ENCODE measurements around the gene SLC27A5.

DNA sequence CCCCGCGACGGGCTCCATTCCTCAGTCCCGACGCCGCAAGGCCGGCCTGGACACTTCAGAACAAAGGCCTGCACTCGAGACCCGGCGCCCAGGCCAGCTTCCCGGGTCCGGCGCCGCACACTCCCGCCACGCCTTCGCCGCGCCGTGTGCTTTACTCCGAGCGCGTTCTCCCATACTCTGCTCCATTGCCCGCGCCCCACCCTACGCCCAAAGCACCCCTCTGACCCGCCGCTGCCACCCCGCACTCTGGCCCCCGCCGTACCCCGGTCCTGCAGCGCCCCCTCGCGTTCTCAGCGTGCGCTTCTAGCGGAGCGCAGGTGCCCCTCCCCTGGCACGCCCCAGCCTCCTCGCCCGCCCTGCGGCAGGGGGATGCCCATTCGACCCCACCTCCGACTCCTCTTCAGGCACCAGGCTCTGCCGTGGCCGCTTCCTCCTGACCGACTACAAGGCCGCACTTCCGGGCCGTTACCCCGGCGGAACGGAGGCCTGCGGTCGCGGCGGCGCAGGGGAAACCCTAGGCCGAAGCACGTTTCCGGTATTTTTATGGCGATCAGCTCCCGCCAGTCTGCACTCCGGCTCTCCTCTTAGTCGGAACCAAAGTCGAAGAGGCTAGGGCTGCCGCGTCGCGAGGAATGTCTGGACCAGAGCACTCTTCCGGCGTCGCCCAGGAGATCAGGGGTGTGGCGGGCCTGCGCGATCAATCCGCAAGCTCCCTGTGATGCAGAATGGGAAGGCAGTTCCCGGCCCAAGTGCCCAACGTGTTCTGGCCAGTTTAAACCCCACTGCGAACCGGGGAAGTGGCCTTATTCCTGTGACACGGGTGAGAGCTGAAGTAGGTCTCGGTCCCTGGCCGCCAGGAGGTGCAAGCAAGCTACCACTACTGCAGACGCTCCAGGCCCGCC, 7.8 kb upstream of the SLC27A5 start, which contains the start of gene ZBTB45:
- TF ChIP-seq EP300 (IDR thresholded peaks at IDR 0.05), result no peak
- TF ChIP-seq, protein P1, sequence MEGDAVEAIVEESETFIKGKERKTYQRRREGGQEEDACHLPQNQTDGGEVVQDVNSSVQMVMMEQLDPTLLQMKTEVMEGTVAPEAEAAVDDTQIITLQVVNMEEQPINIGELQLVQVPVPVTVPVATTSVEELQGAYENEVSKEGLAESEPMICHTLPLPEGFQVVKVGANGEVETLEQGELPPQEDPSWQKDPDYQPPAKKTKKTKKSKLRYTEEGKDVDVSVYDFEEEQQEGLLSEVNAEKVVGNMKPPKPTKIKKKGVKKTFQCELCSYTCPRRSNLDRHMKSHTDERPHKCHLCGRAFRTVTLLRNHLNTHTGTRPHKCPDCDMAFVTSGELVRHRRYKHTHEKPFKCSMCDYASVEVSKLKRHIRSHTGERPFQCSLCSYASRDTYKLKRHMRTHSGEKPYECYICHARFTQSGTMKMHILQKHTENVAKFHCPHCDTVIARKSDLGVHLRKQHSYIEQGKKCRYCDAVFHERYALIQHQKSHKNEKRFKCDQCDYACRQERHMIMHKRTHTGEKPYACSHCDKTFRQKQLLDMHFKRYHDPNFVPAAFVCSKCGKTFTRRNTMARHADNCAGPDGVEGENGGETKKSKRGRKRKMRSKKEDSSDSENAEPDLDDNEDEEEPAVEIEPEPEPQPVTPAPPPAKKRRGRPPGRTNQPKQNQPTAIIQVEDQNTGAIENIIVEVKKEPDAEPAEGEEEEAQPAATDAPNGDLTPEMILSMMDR (IDR thresholded peaks at IDR 0.05), result peak; percentile 67 to 76 (median 69)
- TF ChIP-seq POLR2A (IDR thresholded peaks at IDR 0.05; ENCODE audit: low read depth), result peak; percentile 19
- peak; percentile 86 to 93 for TF ChIP-seq POLR2AphosphoS5 (IDR thresholded peaks at IDR 0.05)

Data from esophagus muscularis mucosa (tissue), 4 donors.